Skin of body (tissue), 2 donors: ENCODE results near the gene ORAI2. TPM values are rescaled to one million over a fixed set of nuclear protein-coding genes. Genes with fewer than 3 reads are reported as not detected.
A peak's percentile ranks its signal among the peaks of the same experiment; 100 is the strongest.

Experiments
- DNase-seq: peaks from one replicate; lab custom pipeline; 2025; lab: John Stamatoyannopoulos, UW
- total RNA-seq: library from RNA; depleted of rRNA; stranded (reverse); fragments of >200 nt; gene quantifications from one replicate; pipeline ENCODE4 v1.2.3, GENCODE V29; 2014

The ORAI2 gene
- total RNA-seq, 1 donor from 2014 or later = 5.2 TPM

DNA sequence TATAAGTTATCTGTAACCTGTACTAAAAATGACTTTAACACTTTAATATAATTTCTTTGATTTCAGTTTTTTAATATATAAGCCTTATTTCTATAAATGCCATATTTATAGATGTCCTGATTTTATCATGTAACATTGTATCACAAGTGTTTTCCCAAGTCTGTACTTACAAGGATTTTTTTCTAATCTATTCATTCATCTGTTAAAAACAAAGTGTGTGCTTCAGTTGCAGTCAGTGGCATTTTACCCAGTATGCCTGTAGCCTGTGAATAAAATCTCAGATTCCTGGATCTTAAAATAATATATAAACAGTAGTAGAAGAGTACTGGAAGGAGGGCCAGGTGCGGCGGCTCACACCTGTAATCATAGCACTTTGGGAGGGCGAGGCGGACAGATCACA lies 19.8 kb upstream of the ORAI2 start:
- no peak for DNase-seq

DNA sequence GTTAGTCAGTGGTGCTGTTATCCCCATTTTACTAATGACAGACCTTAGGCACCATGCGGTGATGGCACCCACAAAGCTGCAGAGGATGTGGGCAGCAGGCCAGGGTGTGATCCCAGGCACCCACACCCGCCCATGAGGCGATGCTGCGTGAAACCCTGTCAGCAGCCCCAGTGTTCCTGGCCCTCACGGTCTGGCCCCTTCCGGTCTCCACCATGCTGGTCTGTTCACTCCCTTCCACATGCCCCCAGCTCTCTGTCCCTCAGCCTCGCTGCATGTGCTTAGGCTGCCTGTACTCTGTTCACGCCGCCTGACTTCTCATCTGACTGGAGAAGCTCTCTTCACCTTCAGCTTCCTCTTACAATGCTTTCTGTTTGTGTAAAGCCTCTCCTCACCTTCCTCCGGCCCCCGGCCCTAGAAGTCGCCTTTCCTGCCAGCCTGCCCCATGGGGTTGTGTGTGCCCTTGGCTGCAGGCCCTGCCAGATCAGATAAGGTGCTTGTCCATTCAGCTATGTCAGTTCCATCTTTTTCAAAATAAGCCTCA lies 17.6 kb upstream of the ORAI2 start:
- DNase-seq = no peak

DNA sequence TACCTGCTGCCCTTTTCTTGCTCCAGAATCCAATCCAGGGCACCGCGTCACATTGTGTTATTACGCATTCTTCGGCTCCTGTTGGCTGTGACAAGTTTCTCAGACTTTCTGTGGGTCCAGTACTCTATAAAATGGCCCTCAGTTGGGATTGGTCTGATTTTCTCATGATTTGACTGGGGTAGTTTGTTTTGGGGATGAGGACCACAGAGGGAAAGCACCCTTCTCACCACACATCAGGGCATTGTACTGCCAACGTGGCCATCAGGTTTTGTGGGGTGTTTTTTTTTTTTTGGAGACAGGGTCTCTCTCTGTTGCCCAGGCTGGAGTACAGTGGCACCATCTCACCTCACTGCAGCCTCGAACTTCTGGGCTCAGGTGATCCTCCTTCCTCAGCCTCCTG lies 17.0 kb upstream of the ORAI2 start:
- DNase-seq = no peak

DNA sequence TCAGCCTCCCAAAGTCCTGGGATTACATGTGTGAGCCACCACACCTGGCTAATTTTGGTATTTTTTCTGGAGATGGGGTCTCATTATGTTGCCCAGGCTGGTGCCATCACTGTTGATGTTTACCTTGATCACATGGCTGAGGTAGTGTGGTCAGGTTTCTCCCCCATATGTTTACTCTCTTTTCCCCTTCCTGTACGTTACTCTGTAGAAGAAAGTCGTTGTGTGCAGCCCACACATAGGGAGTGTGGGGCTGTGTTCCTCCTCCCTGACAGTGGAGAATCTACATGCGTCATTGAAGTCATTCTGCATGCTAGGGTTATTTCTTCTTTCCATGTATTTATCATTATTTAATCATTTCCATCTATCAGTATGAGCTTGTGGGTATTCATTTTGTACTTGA lies 16.3 kb upstream of the ORAI2 start:
- no peak for DNase-seq

DNA sequence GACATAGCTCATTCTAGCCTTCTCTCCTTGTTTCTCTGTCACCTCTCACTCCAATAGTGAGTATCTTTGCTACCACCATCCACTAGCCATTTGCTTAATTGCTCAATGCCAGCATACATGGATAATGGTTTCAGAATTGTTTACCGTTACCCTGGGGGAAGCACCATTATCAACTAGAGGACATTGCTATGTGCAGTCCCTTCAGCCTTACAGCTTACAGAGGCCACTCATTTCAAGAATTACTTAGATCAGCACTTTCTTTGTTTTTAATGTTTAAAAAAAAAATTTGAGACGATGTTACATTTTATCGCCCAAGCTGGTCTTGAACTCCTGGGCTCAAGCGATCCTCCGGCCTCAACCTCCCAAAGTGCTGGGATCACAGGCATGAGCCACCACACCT lies 14.8 kb upstream of the ORAI2 start:
- no peak for DNase-seq

DNA sequence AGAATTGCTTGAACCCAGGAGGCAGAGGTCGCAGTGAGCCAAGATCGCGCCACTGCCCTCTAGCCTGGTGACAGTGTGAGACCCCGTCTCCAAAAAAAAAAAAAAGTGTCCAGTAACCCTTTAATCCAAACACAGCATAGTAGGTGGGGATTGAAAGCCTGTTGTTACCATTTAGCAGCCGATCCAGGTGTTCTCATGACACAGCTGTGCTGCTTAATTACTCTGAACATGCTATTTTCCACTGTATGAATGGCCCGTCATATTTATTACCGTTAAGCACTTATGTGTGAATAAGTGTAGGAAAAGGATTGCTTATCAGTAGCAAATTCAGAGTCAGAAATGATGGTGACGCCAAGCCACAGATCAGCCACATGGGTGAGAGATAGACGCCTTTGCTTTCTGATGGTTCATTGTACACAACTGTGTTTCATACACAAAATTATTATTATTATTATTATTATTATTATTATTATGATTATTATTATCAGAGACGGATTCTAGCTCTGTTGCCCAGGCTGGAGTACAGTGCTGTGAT lies 11.6 kb upstream of the ORAI2 start:
- no peak for DNase-seq

DNA sequence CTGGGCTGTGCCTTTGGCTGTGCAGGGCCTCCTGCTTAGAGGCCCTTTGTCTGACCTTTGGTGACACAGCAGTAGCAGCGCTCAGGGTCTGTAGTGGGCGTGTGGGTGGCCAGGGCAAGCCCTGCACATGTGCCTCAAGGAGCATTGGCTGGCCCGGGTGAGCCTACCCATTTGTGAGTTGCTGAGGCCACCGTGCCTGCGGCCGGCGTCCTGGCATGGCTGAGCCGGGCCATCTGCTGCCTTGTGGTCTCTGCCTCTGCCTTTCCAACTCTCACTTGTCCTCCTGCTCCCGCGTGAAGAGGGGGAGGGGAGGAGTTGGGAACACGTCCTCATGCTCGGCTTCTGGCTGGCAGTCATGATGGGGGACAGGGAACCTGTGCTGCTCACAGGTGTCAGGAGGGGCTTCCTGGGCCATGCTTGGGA lies 9.2 kb upstream of the ORAI2 start:
- no peak for DNase-seq

DNA sequence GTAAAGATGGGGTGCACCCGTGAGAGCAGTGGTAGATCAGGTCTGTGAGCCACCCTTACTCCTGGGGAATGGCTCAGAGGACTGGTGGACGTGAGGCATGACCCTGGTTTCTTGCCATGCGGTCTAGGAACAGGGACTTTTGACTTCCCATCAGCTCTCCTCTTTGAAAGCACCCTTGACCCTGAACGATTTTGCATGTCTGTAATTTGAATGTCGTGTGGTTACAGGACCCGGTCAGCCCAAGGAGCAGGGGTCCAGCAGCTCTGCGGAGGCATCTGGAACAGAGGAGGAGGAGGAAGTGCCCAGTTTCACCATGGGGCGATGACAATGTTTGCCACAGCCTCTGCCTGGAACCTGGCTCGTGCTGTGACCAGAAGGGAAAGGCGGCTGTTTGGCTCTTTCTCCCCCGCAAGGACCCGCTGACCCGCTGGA lies 8.6 kb upstream of the ORAI2 start:
- no peak for DNase-seq

DNA sequence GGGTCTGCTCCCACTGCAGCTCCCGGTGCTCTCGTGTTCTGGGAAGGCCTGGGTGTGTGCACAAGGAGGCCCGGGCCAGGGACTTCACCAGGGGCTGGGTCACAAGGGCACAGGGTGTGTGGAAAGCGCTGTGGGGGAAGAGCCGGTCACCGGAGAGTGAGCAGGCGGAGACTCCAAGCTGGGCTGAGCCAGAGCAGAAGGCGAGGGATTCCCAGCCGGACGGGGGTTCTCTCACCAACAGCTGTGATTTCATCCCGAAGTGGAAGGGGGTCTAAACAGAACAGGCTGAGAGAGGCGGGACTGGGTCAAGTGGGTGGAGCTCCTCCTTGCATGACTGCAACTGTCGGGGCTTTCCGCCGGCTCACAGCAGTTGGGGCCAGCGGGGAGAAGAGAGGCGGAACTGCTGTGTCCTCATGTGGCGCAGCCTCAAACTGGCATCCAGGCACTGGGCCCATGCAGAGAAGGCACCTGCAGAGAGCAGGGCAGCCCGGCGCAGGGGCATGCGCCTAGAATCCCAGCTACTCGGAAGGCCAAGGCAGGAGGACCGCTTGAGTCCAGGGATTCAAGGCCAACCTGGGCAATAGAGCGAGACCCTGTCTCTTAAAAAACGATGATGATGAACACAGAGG lies 7.6 kb upstream of the ORAI2 start:
- no peak for DNase-seq

DNA sequence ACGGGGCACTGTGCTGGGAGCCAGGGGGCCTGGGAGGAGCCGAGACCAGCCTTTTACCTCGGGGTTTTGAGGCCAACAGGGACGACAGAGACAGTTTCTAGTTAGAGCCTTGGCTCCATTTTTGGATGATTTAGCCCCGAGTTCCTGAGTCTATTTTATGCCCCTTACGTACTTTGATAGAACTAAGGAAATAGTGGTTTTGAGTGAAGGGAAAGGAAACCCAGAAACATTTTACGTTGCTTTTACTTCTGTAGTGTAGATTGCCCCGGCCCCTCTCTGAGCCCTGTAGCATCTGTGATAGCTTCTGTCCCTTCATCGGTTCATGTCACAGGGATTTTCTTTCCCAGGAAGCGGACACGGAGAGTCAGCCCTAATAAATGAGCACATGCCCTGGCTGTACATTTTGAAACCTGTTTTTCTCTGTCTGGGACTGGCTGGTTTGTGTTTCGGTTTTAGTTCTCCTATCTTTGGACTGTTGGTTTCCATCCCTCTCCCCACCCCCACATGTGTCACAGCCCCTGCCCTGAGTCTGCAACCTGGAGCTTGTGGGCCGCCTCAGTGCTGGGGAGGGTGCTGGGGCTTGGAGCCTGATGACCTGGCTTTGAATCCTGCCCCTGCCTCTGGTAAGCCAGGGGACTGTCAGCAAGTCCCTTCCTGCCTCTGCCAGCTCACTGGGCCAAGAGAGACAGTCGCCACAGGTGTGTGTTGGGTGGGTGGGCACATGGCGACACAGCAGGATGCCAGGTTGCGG lies 6.9 kb upstream of the ORAI2 start:
- no peak for DNase-seq

DNA sequence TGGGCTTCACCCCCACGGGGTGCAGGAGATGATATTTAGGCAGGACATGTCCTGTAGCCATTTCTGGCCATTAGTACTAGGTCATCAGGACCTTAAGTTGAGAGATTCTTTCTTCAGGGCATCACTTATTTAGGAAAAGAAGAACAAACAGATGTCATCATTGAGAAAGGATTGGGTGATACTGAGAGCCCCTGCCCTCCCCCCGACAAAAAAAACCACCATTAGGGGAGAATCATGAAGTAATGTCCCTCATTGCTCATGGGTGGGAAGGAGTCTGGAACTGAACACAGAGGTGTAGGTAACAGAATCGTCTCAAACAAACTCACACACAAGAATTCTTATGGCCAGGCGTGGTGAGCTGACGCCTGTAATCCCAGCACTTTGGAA lies 6.4 kb upstream of the ORAI2 start:
- no peak for DNase-seq

DNA sequence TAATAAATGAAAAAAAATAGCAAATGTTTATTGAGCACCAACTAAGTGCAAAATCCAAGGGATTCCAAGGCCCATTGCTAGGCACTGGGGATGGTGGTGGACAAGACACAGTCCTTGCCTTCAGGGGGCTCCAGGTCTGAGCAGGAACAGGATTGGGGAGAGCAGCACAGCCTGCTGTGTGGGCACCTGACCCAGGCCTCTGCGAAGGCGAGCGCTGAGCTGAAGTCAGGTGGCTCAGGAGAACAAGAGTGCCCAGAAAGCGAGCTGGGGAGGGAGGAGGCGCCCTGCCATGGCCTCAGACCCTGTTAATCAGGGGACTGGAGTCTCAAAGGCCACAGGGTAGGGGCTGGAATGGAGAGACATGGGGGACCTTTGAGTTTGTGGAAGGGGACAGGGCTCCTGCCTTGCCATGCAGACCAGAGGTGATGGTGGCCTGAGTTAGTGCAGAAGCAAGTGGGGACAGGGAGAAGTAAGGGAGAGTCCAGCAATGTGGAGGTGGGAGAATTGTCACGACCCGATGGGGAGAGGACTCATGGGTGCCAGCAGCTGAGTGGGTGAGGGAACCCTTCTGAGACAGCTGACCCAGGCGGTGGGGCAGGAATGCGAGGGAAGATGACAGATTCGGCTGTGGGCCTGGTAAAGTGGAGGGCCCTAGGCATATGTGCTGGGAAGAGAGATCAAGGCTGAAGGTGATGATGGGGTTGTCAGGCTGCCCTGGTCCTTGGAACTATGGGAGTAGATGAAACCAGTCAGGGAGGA lies 4.1 kb upstream of the ORAI2 start:
- no peak for DNase-seq

DNA sequence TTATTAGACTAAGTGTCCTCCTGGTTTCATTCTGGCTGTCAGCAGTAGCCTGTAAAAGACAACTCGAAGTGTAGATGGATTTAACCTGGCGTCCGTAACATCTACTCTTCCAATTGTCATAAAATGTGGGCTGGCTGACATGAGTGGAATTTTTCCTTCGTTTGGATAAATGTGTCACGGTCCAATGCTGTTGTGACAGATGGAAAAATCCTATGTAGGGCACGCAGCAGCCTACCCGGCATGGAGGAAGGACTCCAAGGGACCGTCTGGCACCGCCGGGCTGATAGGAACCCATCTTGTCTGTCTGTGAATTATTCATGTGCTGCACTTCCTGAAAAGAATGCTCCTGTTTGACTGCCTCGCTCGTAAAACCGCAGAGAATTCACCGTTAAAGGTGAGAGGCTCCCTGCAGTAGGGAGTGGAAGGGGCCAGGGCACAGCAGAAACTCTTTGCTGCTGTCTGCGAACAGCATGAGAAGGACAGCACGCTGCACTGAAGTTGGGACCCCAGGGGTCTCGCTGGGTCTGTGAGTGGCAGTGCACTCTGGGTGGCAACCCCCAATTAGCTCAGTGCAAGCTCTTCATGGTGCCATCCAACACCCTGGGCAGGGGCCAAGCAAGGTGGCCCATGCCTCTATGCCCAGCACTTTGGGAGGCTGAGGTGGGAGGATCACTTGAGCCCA lies 1.6 kb upstream of the ORAI2 start:
- DNase-seq = no peak

DNA sequence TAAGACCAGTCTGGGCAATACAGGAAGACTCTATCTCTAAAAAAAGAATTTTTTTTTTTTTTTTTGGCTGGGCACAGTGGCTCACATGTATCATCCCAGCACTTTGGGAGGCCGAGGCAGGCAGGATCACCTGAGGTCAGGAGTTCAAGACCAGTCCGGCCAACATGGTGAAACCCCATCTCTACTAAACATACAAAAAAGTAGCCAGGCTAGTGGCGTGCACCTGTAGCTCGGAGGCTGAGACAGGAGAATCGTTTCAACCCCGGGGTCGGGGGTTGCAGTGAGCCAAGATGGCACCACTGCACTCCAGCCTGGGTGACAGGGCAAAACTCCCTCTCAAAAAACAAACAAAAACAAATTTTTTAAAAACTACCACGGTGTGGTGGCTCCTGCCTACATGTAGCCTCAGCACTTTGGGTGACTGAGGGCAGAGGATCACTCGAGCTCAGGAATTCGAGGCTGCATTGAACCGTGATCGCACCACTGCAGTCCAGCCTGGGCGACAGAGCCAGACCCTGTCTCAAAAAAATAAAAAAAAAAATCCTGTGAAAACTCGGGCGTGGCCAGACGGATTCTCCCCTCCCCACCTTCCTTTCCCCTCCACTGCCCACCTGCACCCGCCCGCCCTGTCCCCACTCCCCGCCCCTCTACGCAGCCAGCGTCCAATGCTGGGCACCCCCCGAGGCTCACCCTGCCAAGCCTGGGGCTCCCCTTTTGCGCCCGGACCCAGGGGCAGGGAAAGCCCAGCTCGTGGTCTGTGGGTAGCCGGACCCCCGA lies 745 bp upstream of the ORAI2 start:
- DNase-seq = peak; percentile 5

DNA sequence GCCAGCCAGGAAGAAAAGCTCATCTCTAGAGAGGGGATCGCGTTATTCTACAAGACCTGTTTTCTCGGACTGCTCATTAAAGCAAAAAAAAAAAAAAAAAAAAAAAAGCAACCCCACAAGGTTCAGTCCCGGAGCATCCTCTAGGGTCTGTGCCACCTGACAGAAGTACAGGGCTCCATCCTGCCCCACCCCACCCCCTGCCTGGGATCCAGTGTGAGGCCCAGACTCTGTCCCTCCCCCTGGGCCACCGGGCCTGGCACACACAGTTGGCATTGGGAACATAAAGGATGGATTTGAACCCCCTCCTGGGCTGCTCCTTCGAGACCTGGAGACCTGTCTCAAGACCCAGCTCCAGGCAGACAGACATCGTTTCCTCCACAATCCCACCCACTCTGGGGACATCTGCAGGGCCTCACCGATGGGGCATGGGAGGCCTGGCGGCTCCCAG lies 688 bp downstream of the ORAI2 start:
- no peak for DNase-seq

DNA sequence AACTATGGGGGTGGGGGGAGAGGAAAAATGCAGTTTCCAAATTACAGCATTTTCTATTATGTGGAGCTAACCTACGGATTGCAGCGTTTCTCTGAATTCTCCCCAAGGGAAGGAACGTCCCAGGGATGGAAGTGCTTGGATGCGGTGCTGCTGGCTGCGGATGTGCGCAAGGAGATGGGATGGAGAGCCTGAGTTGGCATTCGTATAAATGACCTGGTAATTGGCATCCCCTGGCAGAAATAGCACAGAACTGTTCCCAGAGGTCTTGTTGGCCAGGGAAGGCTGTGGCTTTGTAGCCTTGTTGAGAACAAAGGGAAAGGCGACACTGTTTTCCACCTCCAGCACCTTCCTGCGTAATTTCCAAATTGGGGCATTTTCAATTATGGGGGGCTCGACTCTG lies 2.7 kb downstream of the ORAI2 start:
- no peak for DNase-seq

DNA sequence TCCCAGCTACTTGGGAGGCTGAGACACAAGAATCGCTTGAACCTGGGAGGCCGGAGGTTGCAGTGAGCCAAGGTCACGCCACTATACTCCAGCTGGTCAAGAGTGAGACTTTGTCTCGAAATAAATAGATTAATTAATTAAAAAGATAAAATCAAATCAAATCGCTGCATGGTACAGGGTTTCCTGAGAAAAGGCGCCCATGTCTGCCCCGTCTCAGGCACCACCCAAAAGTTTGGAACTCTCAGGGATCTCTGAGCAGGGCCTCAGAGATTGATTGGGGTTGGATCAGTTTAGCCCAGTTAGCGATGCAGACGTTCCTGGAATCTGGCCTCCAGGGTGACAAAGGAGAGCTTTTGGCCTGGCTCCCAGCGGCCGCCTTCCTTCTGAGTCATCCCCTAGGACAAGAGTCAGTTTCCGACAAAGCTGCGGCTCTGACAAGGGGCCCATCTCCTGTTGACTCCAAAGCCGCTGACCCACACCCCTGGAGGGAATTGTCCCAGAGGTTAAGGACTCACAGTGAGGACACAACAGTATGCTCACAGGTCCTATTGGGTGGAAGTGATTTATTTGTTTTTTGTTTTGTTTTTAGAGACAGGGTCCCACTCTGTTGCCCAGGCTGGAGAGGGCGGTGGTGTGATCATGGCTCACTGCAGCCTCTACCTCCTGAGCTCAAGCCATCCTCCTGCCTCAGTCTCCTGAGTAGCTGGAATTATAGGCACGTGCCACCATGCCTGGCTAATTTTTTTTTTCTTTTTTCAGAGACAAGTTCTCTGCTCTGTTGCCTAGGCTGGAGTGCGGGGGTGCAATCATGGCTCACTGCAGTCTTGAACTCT lies 6.8 kb downstream of the ORAI2 start:
- DNase-seq = no peak

DNA sequence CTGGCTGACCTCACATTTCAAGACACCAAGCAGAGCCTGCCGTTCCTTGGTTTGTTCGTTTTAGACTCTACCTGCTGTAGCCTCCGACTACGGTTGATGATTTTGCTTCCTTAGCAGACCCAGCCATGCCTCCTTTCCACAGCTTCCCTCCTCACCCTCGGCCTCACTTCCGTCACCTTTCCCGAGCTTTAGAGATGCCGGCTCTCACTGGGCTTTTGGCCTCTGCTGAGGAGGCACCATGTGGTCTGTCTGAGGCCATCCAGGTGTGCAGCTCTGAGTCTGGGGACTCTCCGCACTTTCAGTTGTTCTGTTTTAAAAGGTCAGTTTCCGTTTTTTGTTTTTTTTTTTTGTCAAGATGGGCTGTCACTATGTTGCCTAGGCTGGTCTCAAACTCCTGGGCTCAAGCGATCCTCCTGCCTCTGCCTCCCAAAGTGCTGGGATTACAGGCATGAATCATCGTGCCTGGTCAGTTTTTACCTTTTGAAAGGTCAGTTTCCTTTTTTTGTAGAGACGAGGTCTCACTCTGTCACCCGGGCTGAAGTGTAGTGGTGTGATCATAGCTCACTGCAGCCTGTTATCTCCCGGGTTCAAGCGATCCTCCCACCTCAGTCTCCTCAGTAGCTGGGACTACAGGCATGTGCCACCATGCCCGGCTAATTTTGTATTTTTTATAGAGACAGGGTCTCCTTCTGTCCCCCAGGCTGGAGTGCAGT lies 11.7 kb downstream of the ORAI2 start:
- DNase-seq = no peak

DNA sequence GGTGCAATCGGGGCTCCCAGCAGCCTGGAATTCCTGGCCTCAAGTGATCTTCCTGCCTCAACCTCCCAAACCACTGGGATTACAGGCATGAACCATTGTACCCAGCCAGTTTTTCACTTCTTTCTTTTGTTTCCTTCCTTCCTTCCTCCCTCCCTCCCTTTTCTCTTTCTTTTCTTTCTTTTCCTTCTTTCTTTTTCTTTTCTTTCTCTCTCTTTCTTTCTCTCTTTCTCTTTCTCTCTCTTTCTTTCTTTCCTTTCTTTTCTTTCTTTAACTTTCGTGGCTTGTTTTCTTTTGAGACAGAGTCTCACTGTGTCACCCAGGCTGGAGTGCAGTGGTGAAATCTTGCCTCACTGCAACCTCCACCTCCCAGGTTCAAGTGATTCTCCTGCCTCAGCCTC lies 12.3 kb downstream of the ORAI2 start:
- no peak for DNase-seq
